AG04449 (cell line): ENCODE data around the gene INS.

Experiments
- CTCF ChIA-PET: fragments of 350-600 bp; formaldehyde crosslinking; extraction: SDS; loops from one replicate; lab custom pipeline; 2021; ENCODE audit warnings: antibody characterized with exemption; lab: Yijun Ruan, JAX
- POLR2A ChIA-PET: fragments of 400-600, 350-600 bp; formaldehyde crosslinking; extraction: SDS; loops from one replicate; lab custom pipeline; 2020; ENCODE audit warnings: antibody characterized with exemption, inconsistent platforms; lab: Yijun Ruan, JAX
- DNase-seq: peaks from one replicate; pipeline ENCODE4 v3.0.0-alpha.2; 2010; ENCODE audit warnings: low read depth, low spot score
- H3K4me3 ChIP-seq: 2 replicates; pipeline ENCODE4 v1.5.1; 2011; ENCODE audit warnings: low read depth, mild to moderate bottlenecking, control low read depth, low read length
- CTCF ChIP-seq: IDR thresholded peaks from one replicate; pipeline ENCODE4 v1.5.1; 2011; ENCODE audit warnings: mild to moderate bottlenecking, moderate library complexity, low read length, control low read depth, inconsistent platforms; ENCODE audit not compliant: insufficient read depth; ENCODE audit errors: missing control alignments

Gene INS

GRCh38 chr11:2142762-2143202 is 18.2 kb downstream of the INS start:
- ChIA-PET POLR2A (no interaction called here), CTCF (interaction anchor here (2.0 to 9.2 kb wide), 3 partner anchors 7 to 106 kb away, joined by 5 to 70 read pairs (median 46); no protein-coding TSS in a partner anchor)
- H3K4me3 ChIP-seq: no peak overlapping the region
- TF ChIP-seq CTCF: no peak
- no peak for DNase-seq

GRCh38 chr11:2142300-2142759 is 18.7 kb downstream of the INS start:
- DNase-seq: no peak
- ChIA-PET POLR2A (no interaction called here), CTCF (interaction anchor here (2.0 to 9.2 kb wide), 3 partner anchors 8 to 106 kb away, joined by 5 to 70 read pairs (median 46); no protein-coding TSS in a partner anchor)
- TF ChIP-seq CTCF: no peak
- no peak overlapping the region for H3K4me3 ChIP-seq

- CTCF ChIA-PET: interaction anchor here (0.8 to 9.2 kb wide), 3 partner anchors 9 to 112 kb away, joined by 3 to 70 read pairs (median 46); no protein-coding TSS in a partner anchor
- POLR2A ChIA-PET: interaction anchor here (1.0 kb wide), 1 partner anchor 193 kb away, joined by 4 read pairs; no protein-coding TSS in a partner anchor
- no peak for DNase-seq
- H3K4me3 ChIP-seq: no peak overlapping the region
- TF ChIP-seq CTCF: no peak
Observed at GRCh38 chr11:2140411-2141400, 20.3 kb downstream of the INS start.

GRCh38 chr11:2139621-2140337 is 21.2 kb downstream of the INS start:
- no peak for DNase-seq
- no peak for TF ChIP-seq CTCF
- ChIA-PET POLR2A (no interaction called here), CTCF (interaction anchor here (5.0 to 9.2 kb wide), 2 partner anchors 10 to 103 kb away, joined by 46 to 70 read pairs; no protein-coding TSS in a partner anchor)
- no peak overlapping the region for H3K4me3 ChIP-seq

GRCh38 chr11:2139123-2139521 is 21.9 kb downstream of the INS start, which contains the start of gene IGF2:
Gene IGF2, minus strand, starts transcription at chr11:2139389. Its CDS starts 3,866 bp downstream, at chr11:2135523.
- peak within 1 kb of the TSS; percentile 12; the same call in 1 of the 2 replicates for H3K4me3 ChIP-seq
- no peak for TF ChIP-seq CTCF
- ChIA-PET CTCF (interaction anchor here (1.0 to 9.2 kb wide), 2 partner anchors 11 to 102 kb away, joined by 3 to 70 read pairs; no protein-coding TSS in a partner anchor), POLR2A (no interaction called here)
- DNase-seq: no peak
